Vagina (tissue), 2 donors: Measurements from ENCODE around the gene FABP7.

Experiments
- CTCF ChIP-seq, 3 experiments: fragments of 450-650 bp in 2 of 3; fragments of 200-600 bp in 1 of 3; sonication (generic) in 1 of 3; IDR thresholded peaks; one replicate each; pipeline ENCODE4 v1.5.1; 2017 to 2019; ENCODE audit warnings: antibody characterized with exemption in 3 of 3, mild to moderate bottlenecking in 2 of 3, moderate library complexity in 2 of 3
- POLR2A ChIP-seq, 2 donors: fragments of 450-650 bp; IDR thresholded peaks; one replicate each; pipeline ENCODE4 v1.6.1; 2017; ENCODE audit warnings: antibody characterized with exemption in 2 of 2, mild to moderate bottlenecking in 2 of 2, moderate library complexity in 2 of 2
- POLR2AphosphoS5 ChIP-seq, 2 donors: sonication (generic); formaldehyde crosslinking; IDR thresholded peaks; one replicate each; pipeline ENCODE4 v1.9.0; 2017; ENCODE audit warnings: antibody characterized with exemption in 2 of 2, mild to moderate bottlenecking in 2 of 2, low read depth in 1 of 2; ENCODE audit not compliant: insufficient read depth in 1 of 2

- no peak for TF ChIP-seq POLR2AphosphoS5 (IDR thresholded peaks at IDR 0.05; ENCODE audit: insufficient read depth in 1 of 2, low read depth in 1 of 2)
- TF ChIP-seq CTCF (IDR thresholded peaks at IDR 0.05): no peak
- no peak for TF ChIP-seq POLR2A (IDR thresholded peaks at IDR 0.05)
Observed at GRCh38 chr6:122810189-122810588, 30.7 kb downstream of the FABP7 start.
